HG03378 (cell line): ENCODE results near the gene R3HDM2.

ENCODE experiments used
- ATAC-seq: cut with Tn5 transposase; IDR thresholded peaks from one replicate; pipeline ENCODE4 v1.9.1; 2021; ENCODE audit warnings: mild to moderate bottlenecking, moderate library complexity; ENCODE audit not compliant: unreplicated experiment

Gene R3HDM2

GRCh38 chr12:57208631-57209282 lies 222.1 kb downstream of the R3HDM2 start:
- ATAC-seq, result no peak

DNA sequence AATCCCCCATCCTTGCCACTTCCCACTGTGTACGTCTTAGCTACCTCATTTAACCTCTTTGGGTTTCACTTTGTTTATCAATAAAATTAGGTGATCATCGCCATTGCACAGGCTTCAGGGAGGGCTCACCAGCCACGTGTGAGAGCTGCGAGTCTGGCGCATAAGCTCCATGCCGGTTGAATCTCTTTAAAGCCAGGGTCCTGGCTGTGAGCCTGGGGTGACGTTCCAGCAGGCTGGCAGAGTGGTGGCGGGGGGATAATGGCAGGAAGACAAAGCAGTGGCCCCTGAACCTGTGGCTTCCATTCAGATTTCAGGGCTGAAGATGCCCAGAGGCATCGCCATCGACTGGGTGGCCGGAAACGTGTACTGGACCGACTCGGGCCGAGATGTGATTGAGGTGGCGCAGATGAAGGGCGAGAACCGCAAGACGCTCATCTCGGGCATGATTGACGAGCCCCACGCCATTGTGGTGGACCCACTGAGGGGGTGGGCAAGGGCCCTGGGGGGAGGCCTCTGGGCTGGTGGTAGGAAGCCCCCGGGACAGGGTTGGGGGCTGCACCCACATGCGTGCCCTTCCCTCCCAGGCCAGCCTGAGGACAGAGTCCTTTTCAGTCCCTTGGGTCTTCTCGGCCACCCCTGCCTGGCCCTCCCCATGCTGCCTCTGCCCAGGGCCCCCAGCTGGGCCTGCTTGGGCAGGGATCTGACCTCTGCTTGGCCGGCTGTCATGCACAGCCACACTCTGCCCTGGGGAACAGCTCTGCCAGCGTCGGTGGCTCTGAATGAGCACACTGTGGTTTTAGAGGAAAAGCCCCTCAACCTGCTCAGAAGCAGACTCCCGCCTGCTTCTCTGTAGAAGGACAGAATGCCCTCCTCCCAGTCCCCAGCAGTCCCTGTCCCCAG lies 222.9 kb downstream of the R3HDM2 start:
- ATAC-seq, result no peak

DNA sequence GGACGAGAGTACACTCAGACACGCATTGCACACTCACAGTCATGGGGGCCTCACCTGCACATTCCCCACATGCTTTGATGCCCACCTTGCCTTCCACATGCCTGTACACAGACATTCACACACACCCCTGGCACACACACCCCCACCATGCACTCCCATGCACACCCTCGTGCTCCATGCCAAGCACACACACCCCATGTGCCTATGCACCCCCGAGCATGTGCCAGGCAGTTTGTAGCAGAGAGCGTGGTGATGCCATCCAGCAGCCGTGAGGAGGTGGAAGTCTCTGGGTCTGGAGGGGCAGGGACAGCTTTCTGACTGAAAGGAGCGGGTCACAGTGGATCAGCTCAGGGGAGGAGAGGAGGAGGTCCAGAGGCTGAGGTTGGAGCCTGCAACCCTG lies 224.9 kb downstream of the R3HDM2 start:
- ATAC-seq, result no peak

GRCh38 chr12:57205186-57205585 lies 225.7 kb downstream of the R3HDM2 start:
- no peak for ATAC-seq

DNA sequence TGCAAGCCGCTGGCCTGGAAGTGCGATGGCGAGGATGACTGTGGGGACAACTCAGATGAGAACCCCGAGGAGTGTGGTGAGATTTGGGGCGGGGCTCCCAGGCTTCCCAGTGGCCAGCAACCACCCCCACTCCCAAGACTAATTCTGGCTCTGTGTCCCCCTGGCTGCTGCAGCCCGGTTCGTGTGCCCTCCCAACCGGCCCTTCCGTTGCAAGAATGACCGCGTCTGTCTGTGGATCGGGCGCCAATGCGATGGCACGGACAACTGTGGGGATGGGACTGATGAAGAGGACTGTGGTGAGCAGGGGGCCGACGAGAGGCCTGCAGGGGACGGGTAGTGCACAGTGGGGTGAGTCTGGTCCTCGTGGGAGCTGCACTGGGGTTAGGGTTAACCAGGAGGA lies 226.4 kb downstream of the R3HDM2 start:
- no peak for ATAC-seq

- ATAC-seq, result no peak
Measured at GRCh38 chr12:57203791-57204190, 227.1 kb downstream of the R3HDM2 start.
